SK-N-SH (cell line): ENCODE measurements around the gene ZNF365. TPM values are rescaled to one million over a fixed set of nuclear protein-coding genes. Genes with fewer than 3 reads are reported as not detected.
A peak's percentile ranks its signal among the peaks of the same experiment; 100 is the strongest.

ENCODE experiments used
- CTCF ChIA-PET: fragments of 300-600, 350-600 bp; formaldehyde crosslinking; extraction: SDS; loops from one replicate; lab custom pipeline; 2021; lab: Yijun Ruan, JAX
- POLR2A ChIA-PET: fragments of 350-600 bp; sonication (Branson Sonifier 250); formaldehyde crosslinking; extraction: SDS; loops from one replicate; lab custom pipeline; 2020; ENCODE audit warnings: antibody characterized with exemption, inconsistent platforms; lab: Yijun Ruan, JAX
- DNase-seq: peaks from one replicate; pipeline ENCODE4 v3.0.0; 2012
- H2AFZ ChIP-seq: fragments of 200-600 bp; sonication (generic); 2 replicates; pipeline ENCODE4 v1.8.1; 2016; ENCODE audit warnings: antibody characterized with exemption, mild to moderate bottlenecking, low read depth
- H3F3A ChIP-seq: fragments of 200-600 bp; sonication (generic); replicated peaks from 2 replicates; pipeline ENCODE3; 2016; ENCODE audit warnings: antibody characterized with exemption, mild to moderate bottlenecking; ENCODE audit not compliant: insufficient read depth
- H3K27ac ChIP-seq, 2 experiments: fragments of 200-500 bp in 1 of 2; fragments of 200-600 bp in 1 of 2; sonication (Bioruptor generic) in 1 of 2; sonication (generic), shearing (Covaris generic) in 1 of 2; 2 replicates each; pipeline versions ENCODE4 v1.5.1 to v1.6.1; 2014 to 2016; ENCODE audit warnings: low read depth in 2 of 2, inconsistent platforms in 1 of 2, low read length in 1 of 2, mild to moderate bottlenecking in 1 of 2, mixed read lengths in 1 of 2
- H3K27me3 ChIP-seq: fragments of 200-600 bp; sonication (generic), shearing (Covaris generic); 2 replicates; pipeline ENCODE4 v1.6.1; 2016; ENCODE audit warnings: mixed run types; ENCODE audit not compliant: insufficient read depth
- H3K36me3 ChIP-seq, 2 experiments: fragments of 200-500 bp in 1 of 2; fragments of 200-600 bp in 1 of 2; sonication (Bioruptor generic) in 1 of 2; sonication (generic) in 1 of 2; replicated peaks in 1 of 2; 2 replicates each; pipeline versions ENCODE3 to v1.5.1; 2014 to 2016; ENCODE audit warnings: low read length in 1 of 2, mild to moderate bottlenecking in 1 of 2; ENCODE audit not compliant: insufficient read depth in 2 of 2, control insufficient read depth in 1 of 2
- H3K4me1 ChIP-seq, 2 experiments: fragments of 200-500 bp in 1 of 2; fragments of 200-600 bp in 1 of 2; sonication (Bioruptor generic) in 1 of 2; sonication (generic), shearing (Covaris generic) in 1 of 2; 2 replicates each; pipeline versions ENCODE4 v1.5.1 to v1.6.1; 2014 to 2016; ENCODE audit warnings: low read depth in 1 of 2, low read length in 1 of 2, mixed run types in 1 of 2; ENCODE audit not compliant: insufficient read depth in 2 of 2, control insufficient read depth in 1 of 2
- H3K4me2 ChIP-seq: fragments of 200-600 bp; sonication (generic), shearing (Covaris generic); 2 replicates; pipeline ENCODE4 v1.6.1; 2017; ENCODE audit warnings: mixed run types
- H3K4me3 ChIP-seq, 2 experiments: fragments of 200-500 bp in 1 of 2; fragments of 200-600 bp in 1 of 2; sonication (Bioruptor generic) in 1 of 2; sonication (generic), shearing (Covaris generic) in 1 of 2; 2 replicates each; pipeline versions ENCODE4 v1.5.1 to v1.8.1; 2014 to 2016; ENCODE audit warnings: low read depth in 2 of 2, inconsistent platforms in 1 of 2, low read length in 1 of 2, mild to moderate bottlenecking in 1 of 2, mixed read lengths in 1 of 2, moderate library complexity in 1 of 2
- H3K79me2 ChIP-seq: fragments of 200-600 bp; sonication (generic); 2 replicates; pipeline ENCODE4 v1.8.1; 2017; ENCODE audit warnings: mild to moderate bottlenecking; ENCODE audit not compliant: insufficient read depth
- H3K9ac ChIP-seq: fragments of 200-600 bp; sonication (generic); 2 replicates; pipeline ENCODE4 v1.6.1; 2017; ENCODE audit warnings: mixed run types
- H3K9me2 ChIP-seq: fragments of 200-600 bp; sonication (generic); 2 replicates; pipeline ENCODE4 v1.6.1; 2017; ENCODE audit warnings: mixed run types
- H3K9me3 ChIP-seq: fragments of 200-600 bp; sonication (generic); 2 replicates; pipeline ENCODE4 v1.6.1; 2017; ENCODE audit warnings: mixed run types, mild to moderate bottlenecking, moderate library complexity
- H4K20me1 ChIP-seq: fragments of 200-600 bp; sonication (generic); 2 replicates; pipeline ENCODE4 v1.6.1; 2017; ENCODE audit warnings: mild to moderate bottlenecking, mixed run types; ENCODE audit not compliant: insufficient read depth
- CTCF ChIP-seq: fragments of 200-600 bp; sonication (generic); IDR thresholded peaks from 2 replicates; pipeline ENCODE4 v1.6.1; 2017; ENCODE audit warnings: antibody characterized with exemption, mild to moderate bottlenecking, moderate library complexity
- EP300 ChIP-seq, 2 experiments: IDR thresholded peaks; 2 replicates each; pipeline versions ENCODE4 v1.4.0 to v1.6.1; 2012; ENCODE audit warnings: borderline replicate concordance in 1 of 2, low read depth in 1 of 2, low read length in 1 of 2
- EZH2phosphoT487 ChIP-seq: fragments of 200-600 bp; sonication (generic); IDR thresholded peaks from 2 replicates; pipeline ENCODE4 v1.6.1; 2017; ENCODE audit warnings: low read depth, mixed run types, mild to moderate bottlenecking, antibody characterized with exemption, moderate library complexity, borderline replicate concordance
- FOSL2 ChIP-seq: IDR thresholded peaks from 2 replicates; pipeline ENCODE4 v1.4.0; 2012; ENCODE audit warnings: low read depth, mild to moderate bottlenecking, moderate library complexity, borderline replicate concordance
- FOXJ3 ChIP-seq: sonication (generic); formaldehyde crosslinking; IDR thresholded peaks from 2 replicates; pipeline ENCODE4 v1.5.1; 2020; ENCODE audit warnings: mild to moderate bottlenecking, missing genetic modification reagents
- FOXM1 ChIP-seq: IDR thresholded peaks from 2 replicates; pipeline ENCODE4 v1.4.0; 2012; ENCODE audit warnings: low read depth, mild to moderate bottlenecking
- GABPA ChIP-seq: IDR thresholded peaks from 2 replicates; pipeline ENCODE4 v1.4.0; 2012; ENCODE audit warnings: low read depth, mild to moderate bottlenecking
- GATA2 ChIP-seq: sonication (generic); formaldehyde crosslinking; IDR thresholded peaks from 2 replicates; pipeline ENCODE4 v1.5.0; 2020; ENCODE audit warnings: mild to moderate bottlenecking, missing genetic modification reagents
- IRF3 ChIP-seq: fragments of 150-350 bp; IDR thresholded peaks from 2 replicates; pipeline ENCODE4 v1.6.1; 2016; ENCODE audit warnings: mild to moderate bottlenecking, low read depth, low read length
- MEF2A ChIP-seq: IDR thresholded peaks from 2 replicates; pipeline ENCODE4 v1.4.0; 2012; ENCODE audit warnings: low read depth, borderline replicate concordance
- MXI1 ChIP-seq: IDR thresholded peaks from 2 replicates; pipeline ENCODE4 v1.6.1; 2012; ENCODE audit warnings: mild to moderate bottlenecking, low read depth, low read length, improper control_type of control experiment
- NRF1 ChIP-seq: IDR thresholded peaks from 2 replicates; pipeline ENCODE4 v1.6.1; 2012; ENCODE audit warnings: low read depth, mild to moderate bottlenecking, low read length
- PBX3 ChIP-seq: IDR thresholded peaks from 2 replicates; pipeline ENCODE4; 2012
- POLR2AphosphoS5 ChIP-seq: IDR thresholded peaks from 2 replicates; pipeline ENCODE4 v1.6.1; 2012; ENCODE audit warnings: low read depth, low read length
- RCOR1 ChIP-seq: fragments of 150-350 bp; IDR thresholded peaks from 2 replicates; pipeline ENCODE4 v1.6.1; 2017; ENCODE audit warnings: antibody characterized with exemption, low read length
- RXRA ChIP-seq: IDR thresholded peaks from 2 replicates; pipeline ENCODE4 v1.4.0; 2012; ENCODE audit warnings: low read depth, mild to moderate bottlenecking, borderline replicate concordance
- SIN3A ChIP-seq: IDR thresholded peaks from 2 replicates; pipeline ENCODE4 v1.6.1; 2012; ENCODE audit warnings: low read depth, mild to moderate bottlenecking, low read length, moderate library complexity, borderline replicate concordance
- SMC3 ChIP-seq: IDR thresholded peaks from 2 replicates; pipeline ENCODE4 v1.6.1; 2012; ENCODE audit warnings: low read depth, low read length, improper control_type of control experiment
- TAF1 ChIP-seq: IDR thresholded peaks from 2 replicates; pipeline ENCODE4 v1.6.1; 2012; ENCODE audit warnings: low read depth, mild to moderate bottlenecking, low read length, moderate library complexity, borderline replicate concordance
- TEAD4 ChIP-seq: IDR thresholded peaks from 2 replicates; pipeline ENCODE4 v1.4.0; 2012; ENCODE audit warnings: mild to moderate bottlenecking, borderline replicate concordance; ENCODE audit not compliant: insufficient read depth
- YY1 ChIP-seq: IDR thresholded peaks from 2 replicates; pipeline ENCODE4 v1.4.0; 2012; ENCODE audit warnings: low read depth, mild to moderate bottlenecking
- ZBTB33 ChIP-seq: IDR thresholded peaks from 2 replicates; pipeline ENCODE4 v1.4.0; 2012; ENCODE audit warnings: low read depth, borderline replicate concordance
- WGBS: methylation state at CpG from one replicate; pipeline ENCODE4 v1.1.6; 2017; ENCODE audit warnings: low lambda C conversion rate; 5-methylcytosine and 5-hydroxymethylcytosine counted together
- polyA plus RNA-seq, 3 experiments: library from polyadenylated mRNA; depleted of rRNA; stranded (reverse); fragments of >200 nt; gene quantifications; 2 replicates each; pipeline ENCODE4 v1.2.3, GENCODE V29; 2012
- TF ChIP-seq, protein P1 (sequence below): IDR thresholded peaks from 2 replicates; pipeline ENCODE4 v1.4.0; 2012; ENCODE audit warnings: low read depth

ZNF365 gene
- polyA plus RNA-seq, 1 of the 3 experiments (the other 2 are of a cell fraction) = 4.5 TPM

DNA sequence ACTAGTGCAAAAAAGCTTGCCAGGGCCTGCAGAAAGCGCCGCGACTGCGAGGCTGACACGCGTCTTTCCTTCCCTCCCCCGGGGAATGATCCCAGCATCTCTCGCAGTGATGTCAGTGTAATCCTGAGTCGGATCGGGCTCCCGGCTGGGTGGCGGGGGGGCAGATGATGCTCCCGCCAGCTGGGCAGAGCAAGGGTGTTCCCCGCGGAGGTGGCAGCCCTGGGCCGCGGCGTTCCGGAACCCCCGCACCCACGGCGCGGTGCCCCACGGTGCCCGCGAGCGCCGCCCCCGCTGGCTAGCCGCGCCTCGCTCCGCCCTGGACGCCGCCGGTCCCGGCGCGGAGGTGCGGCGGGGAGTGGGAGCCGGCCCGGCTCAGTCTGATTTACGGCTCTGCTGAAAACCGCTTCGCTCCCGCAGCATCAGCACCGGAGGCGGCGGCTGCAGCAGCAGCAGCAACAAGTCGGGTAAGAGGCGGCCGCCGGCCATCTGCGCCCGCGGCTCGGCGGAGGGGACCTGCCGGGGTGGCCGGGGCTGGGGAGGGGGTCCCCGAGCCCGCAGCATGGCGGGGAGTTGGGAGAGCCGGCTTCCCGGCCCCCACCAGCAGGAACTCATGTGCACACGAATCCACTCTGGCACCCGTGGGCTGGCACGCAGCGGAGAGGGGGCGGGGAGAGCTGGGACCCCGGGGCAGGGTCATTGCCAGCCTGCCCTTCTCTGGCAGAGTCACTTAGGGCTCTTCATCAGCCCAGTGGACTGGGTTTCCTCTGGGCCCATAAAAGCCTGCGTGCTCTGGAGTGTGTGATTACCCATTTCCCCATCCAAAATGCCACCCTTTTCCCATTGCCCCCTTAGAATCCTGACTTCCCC is at the start of gene ZNF365 (continued):
- no peak for TF ChIP-seq ZBTB33
- TF ChIP-seq RXRA = no peak
- TF ChIP-seq, protein P1, sequence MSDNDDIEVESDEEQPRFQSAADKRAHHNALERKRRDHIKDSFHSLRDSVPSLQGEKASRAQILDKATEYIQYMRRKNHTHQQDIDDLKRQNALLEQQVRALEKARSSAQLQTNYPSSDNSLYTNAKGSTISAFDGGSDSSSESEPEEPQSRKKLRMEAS = peak; percentile 84
- TF ChIP-seq FOSL2 = no peak
- TF ChIP-seq RCOR1 = no peak
- no peak for TF ChIP-seq FOXJ3 (CRISPR knock-in tag)
- no peak for TF ChIP-seq GABPA

DNA sequence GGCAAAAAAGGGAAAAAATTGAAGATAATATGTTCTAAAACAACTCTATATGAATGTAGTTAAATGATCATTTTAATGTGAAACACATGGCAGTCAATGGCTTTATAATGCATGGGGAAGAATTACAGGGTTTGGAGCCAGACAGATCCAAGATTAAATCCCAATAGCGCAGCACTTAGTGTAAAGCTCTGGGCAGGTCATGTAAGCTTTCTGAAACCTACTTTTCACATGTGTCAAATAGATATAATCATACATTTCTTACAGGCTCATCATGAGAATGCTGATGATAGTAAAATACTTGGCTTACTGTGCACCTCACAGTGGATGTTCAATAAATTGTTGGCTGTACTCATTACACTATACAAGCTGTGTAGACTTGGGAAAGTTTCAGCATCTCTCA is 48.0 kb upstream of the ZNF365 start:
- Histone ChIP-seq H3K9me2 (0 out of 2 replicates have a peak, but pooled peaks cover 4% of the 10 kb centered on the region), H3K9me3 (peaks cover 4% of the 10 kb centered on the region; the same call in 1 of the 2 replicates), H3K27me3 (no peaks in the 10 kb centered on the region), H3K4me1 (peaks cover 0 to 4% of the 10 kb centered on the region in 2 experiments; a peak in 1 of 4 replicates), H3K4me2 (no peak overlapping the region), H3K4me3 (no peak overlapping the region), H3F3A (no peaks in the 10 kb centered on the region), H3K27ac (peak overlapping the region in 1 of 2 experiments; percentile 78; a peak in 2 of 4 replicates), H3K9ac (no peak overlapping the region), H2AFZ (no peak overlapping the region), H4K20me1 (no peaks in the 10 kb centered on the region), H3K36me3 (no peaks in the 10 kb centered on the region), H3K79me2 (no peaks in the 10 kb centered on the region)
- ChIA-PET POLR2A (no interaction called here), CTCF (interaction anchor here (0.6 to 1.2 kb wide), 3 partner anchors 12 to 288 kb away, joined by 3 to 4 read pairs (median 4); no protein-coding TSS in a partner anchor)
- peak; percentile 40 for DNase-seq
- WGBS = 10% methylated on average over 1 of the region's 1 CpG
- TF ChIP-seq TEAD4 = no peak
- TF ChIP-seq, protein P1 = no peak
- no peak for TF ChIP-seq PBX3
- TF ChIP-seq CTCF = no peak
- TF ChIP-seq YY1 = no peak
- TF ChIP-seq IRF3 = no peak
- TF ChIP-seq FOSL2 = no peak
- TF ChIP-seq SIN3A = no peak
- peak in 1 of 2 experiments; percentile 49; a peak in 2 of 4 replicates for TF ChIP-seq EP300 (IDR thresholded peaks at IDR 0.05; ENCODE audit: borderline replicate concordance in 1 of 2, low read depth in 1 of 2, low read length in 1 of 2)
- no peak for TF ChIP-seq MXI1
- no peak for TF ChIP-seq POLR2AphosphoS5
- TF ChIP-seq TAF1 = no peak
- TF ChIP-seq FOXM1 = no peak
- peak; percentile 24; the same call in 1 of the 2 replicates for TF ChIP-seq RCOR1
- TF ChIP-seq GATA2 (CRISPR knock-in tag) = peak; percentile 82
- no peak for TF ChIP-seq MEF2A
- no peak for TF ChIP-seq EZH2phosphoT487
- TF ChIP-seq RXRA = no peak
- no peak for TF ChIP-seq NRF1
- TF ChIP-seq SMC3 = no peak
